ENCODE results near the gene CALD1. TPM values are rescaled to one million over a fixed set of nuclear protein-coding genes. Genes with fewer than 3 reads are reported as not detected.

Gene CALD1
- total RNA-seq, 1 experiment from 2014 or later = 22.1 TPM

DNA sequence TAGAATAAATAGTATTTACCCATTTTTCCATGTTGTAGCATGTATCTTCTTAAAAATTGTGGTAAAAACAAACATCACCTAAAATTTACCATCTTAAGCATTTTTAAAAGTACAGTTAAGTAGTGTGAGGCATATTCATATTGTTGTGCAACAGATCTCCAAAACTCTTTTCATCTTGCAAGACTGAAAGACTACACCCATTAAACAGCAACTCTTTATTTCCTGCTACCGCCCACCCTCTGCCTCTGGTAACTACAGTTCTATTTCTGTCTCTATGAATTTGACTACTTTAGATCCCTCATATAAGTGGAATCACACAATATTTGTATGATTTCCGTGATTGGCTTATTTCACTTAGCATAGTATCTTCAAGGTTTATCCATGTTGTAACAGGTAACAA, 166.8 kb downstream of the CALD1 start:
- H3K27me3 ChIP-seq (ENCODE audit: low read length) = no peaks in the 10 kb centered on the region
- no peak overlapping the region for H2AFZ ChIP-seq (ENCODE audit: low read length)
- H3K4me2 ChIP-seq (ENCODE audit: low read length) = no peak overlapping the region
- H3K36me3 ChIP-seq (ENCODE audit: low read depth, low read length) = no peaks in the 10 kb centered on the region; the same call in 1 of the 2 replicates
- H3K4me1 ChIP-seq (ENCODE audit: insufficient read depth, low read length) = no peaks in the 10 kb centered on the region
- H3K79me2 ChIP-seq (ENCODE audit: low read length) = no peaks in the 10 kb centered on the region
- POLR2A ChIA-PET (ENCODE audit: unreplicated experiment) = no interaction called here
- BruUV-seq (replicated peaks) = no TSS peak
- CTCF ChIA-PET = no interaction called here
- DNase-seq (no peak), ATAC-seq (no peak)
- TF ChIP-seq EZH2phosphoT487 (IDR thresholded peaks at IDR 0.05; ENCODE audit: borderline replicate concordance, low read length) (no peak), EZH2 (IDR thresholded peaks at IDR 0.05; ENCODE audit: low read length, unreplicated experiment) (no peak)
- TF ChIP-seq, protein P1, sequence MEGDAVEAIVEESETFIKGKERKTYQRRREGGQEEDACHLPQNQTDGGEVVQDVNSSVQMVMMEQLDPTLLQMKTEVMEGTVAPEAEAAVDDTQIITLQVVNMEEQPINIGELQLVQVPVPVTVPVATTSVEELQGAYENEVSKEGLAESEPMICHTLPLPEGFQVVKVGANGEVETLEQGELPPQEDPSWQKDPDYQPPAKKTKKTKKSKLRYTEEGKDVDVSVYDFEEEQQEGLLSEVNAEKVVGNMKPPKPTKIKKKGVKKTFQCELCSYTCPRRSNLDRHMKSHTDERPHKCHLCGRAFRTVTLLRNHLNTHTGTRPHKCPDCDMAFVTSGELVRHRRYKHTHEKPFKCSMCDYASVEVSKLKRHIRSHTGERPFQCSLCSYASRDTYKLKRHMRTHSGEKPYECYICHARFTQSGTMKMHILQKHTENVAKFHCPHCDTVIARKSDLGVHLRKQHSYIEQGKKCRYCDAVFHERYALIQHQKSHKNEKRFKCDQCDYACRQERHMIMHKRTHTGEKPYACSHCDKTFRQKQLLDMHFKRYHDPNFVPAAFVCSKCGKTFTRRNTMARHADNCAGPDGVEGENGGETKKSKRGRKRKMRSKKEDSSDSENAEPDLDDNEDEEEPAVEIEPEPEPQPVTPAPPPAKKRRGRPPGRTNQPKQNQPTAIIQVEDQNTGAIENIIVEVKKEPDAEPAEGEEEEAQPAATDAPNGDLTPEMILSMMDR (conservative IDR thresholded peaks at IDR 0.05; ENCODE audit: low read depth, low read length) = no peak
- no peak overlapping the region for H3K4me3 ChIP-seq (ENCODE audit: low read length)
- H3F3A ChIP-seq (ENCODE audit: low read length, unreplicated experiment) = no peaks in the 10 kb centered on the region
- no peak overlapping the region for H3K9ac ChIP-seq (ENCODE audit: low read length)
- no peaks in the 10 kb centered on the region for H3K9me2 ChIP-seq (replicated peaks; ENCODE audit: low read length)
- no peaks in the 10 kb centered on the region for H3K9me3 ChIP-seq (ENCODE audit: low read length)
- intact Hi-C loops (cut with micrococcal nuclease) = no loop called here
- H3K27ac ChIP-seq (ENCODE audit: low read length) = no peak overlapping the region
- H4K20me1 ChIP-seq (ENCODE audit: low read length) = no peaks in the 10 kb centered on the region

DNA sequence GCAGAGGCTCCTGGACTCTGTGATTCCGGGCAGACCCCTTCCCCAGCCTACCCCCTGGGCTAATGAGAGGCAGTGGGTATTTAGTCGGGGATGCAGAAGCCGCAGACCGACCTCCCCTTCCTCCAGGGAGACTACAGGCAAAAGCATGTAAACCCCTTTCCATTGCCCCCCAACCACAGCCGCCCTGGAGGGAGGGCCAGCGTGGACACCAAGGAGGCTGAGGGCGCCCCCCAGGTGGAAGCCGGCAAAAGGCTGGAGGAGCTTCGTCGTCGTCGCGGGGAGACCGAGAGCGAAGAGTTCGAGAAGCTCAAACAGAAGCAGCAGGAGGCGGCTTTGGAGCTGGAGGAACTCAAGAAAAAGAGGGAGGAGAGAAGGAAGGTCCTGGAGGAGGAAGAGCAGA, 167.9 kb downstream of the CALD1 start:
- no TSS peak for BruUV-seq (replicated peaks)
- no peaks in the 10 kb centered on the region; the same call in 1 of the 2 replicates for H3K36me3 ChIP-seq (ENCODE audit: low read depth, low read length)
- ChIA-PET POLR2A (ENCODE audit: unreplicated experiment) (no interaction called here), CTCF (interaction anchor here (0.7 kb wide), 1 partner anchor 19 kb away, joined by 3 read pairs; no protein-coding TSS in a partner anchor)
- H3K4me3 ChIP-seq (ENCODE audit: low read length) = no peak overlapping the region
- TF ChIP-seq EZH2 (IDR thresholded peaks at IDR 0.05; ENCODE audit: low read length, unreplicated experiment) (no peak), EZH2phosphoT487 (IDR thresholded peaks at IDR 0.05; ENCODE audit: borderline replicate concordance, low read length) (no peak)
- TF ChIP-seq, protein P1 (conservative IDR thresholded peaks at IDR 0.05; ENCODE audit: low read depth, low read length) = no peak
- no peak overlapping the region for H3K4me2 ChIP-seq (ENCODE audit: low read length)
- H2AFZ ChIP-seq (ENCODE audit: low read length) = no peak overlapping the region
- no peaks in the 10 kb centered on the region for H3K27me3 ChIP-seq (ENCODE audit: low read length)
- H3K9me2 ChIP-seq (replicated peaks; ENCODE audit: low read length) = no peaks in the 10 kb centered on the region
- intact Hi-C loops (cut with micrococcal nuclease) = no loop called here
- H3K9me3 ChIP-seq (ENCODE audit: low read length) = no peaks in the 10 kb centered on the region
- ATAC-seq (no peak), DNase-seq (no peak)
- H3K9ac ChIP-seq (ENCODE audit: low read length) = no peak overlapping the region
- H4K20me1 ChIP-seq (ENCODE audit: low read length) = no peaks in the 10 kb centered on the region
- no peaks in the 10 kb centered on the region for H3K79me2 ChIP-seq (ENCODE audit: low read length)
- no peaks in the 10 kb centered on the region for H3K4me1 ChIP-seq (ENCODE audit: insufficient read depth, low read length)
- no peak overlapping the region for H3K27ac ChIP-seq (ENCODE audit: low read length)
- H3F3A ChIP-seq (ENCODE audit: low read length, unreplicated experiment) = no peaks in the 10 kb centered on the region

DNA sequence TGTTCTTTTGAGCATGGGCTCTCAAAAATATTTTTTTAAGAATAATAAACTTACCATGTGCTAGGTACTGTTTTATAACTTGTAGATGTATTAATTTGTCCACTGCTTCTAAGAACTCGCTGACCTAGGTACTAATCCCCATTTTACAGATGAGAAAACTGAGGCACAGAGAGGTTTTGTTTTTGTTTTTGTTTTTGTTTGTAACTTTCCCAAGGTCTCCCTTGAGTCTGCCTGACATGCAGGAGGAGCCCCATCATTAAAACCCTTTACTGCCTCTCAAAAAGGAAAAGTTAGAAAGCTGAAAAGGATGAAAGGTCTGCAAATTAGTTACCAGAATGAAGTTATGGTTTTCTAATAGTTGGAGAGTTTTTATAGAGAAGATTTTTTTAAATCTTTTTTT, 168.4 kb downstream of the CALD1 start:
- CTCF ChIA-PET = no interaction called here
- no peaks in the 10 kb centered on the region for H4K20me1 ChIP-seq (ENCODE audit: low read length)
- no peak for ATAC-seq
- no peaks in the 10 kb centered on the region for H3K9me3 ChIP-seq (ENCODE audit: low read length)
- H3K4me2 ChIP-seq (ENCODE audit: low read length) = no peak overlapping the region
- no peak overlapping the region for H3K27ac ChIP-seq (ENCODE audit: low read length)
- no peaks in the 10 kb centered on the region for H3K9me2 ChIP-seq (replicated peaks; ENCODE audit: low read length)
- no peak for TF ChIP-seq EZH2phosphoT487 (IDR thresholded peaks at IDR 0.05; ENCODE audit: borderline replicate concordance, low read length)
- TF ChIP-seq EZH2 (IDR thresholded peaks at IDR 0.05; ENCODE audit: low read length, unreplicated experiment) = no peak
- TF ChIP-seq, protein P1 (conservative IDR thresholded peaks at IDR 0.05; ENCODE audit: low read depth, low read length) = no peak
- H3K27me3 ChIP-seq (ENCODE audit: low read length) = no peaks in the 10 kb centered on the region
- no peaks in the 10 kb centered on the region for H3F3A ChIP-seq (ENCODE audit: low read length, unreplicated experiment)
- H3K36me3 ChIP-seq (ENCODE audit: low read depth, low read length) = no peaks in the 10 kb centered on the region; the same call in 1 of the 2 replicates
- no TSS peak for BruUV-seq (replicated peaks)
- H3K4me1 ChIP-seq (ENCODE audit: insufficient read depth, low read length) = no peaks in the 10 kb centered on the region
- no peak overlapping the region for H2AFZ ChIP-seq (ENCODE audit: low read length)
- intact Hi-C loops (cut with micrococcal nuclease) = no loop called here
- no peak overlapping the region for H3K9ac ChIP-seq (ENCODE audit: low read length)
- POLR2A ChIA-PET (ENCODE audit: unreplicated experiment) = no interaction called here
- H3K79me2 ChIP-seq (ENCODE audit: low read length) = no peaks in the 10 kb centered on the region
- no peak overlapping the region for H3K4me3 ChIP-seq (ENCODE audit: low read length)
- no peak for DNase-seq

Data from PC-3 (cell line).